OCI-LY7 (cell line): ENCODE data around the gene LTBR. TPM values are rescaled to one million over a fixed set of nuclear protein-coding genes. Genes with fewer than 3 reads are reported as not detected.

Source experiments
- BruUV-seq: library from RNA; stranded (reverse); fragments of 400-500 nt; replicated peaks from 2 replicates; lab custom pipeline; 2021; lab: Mats Ljungman, UMichigan
- CTCF ChIA-PET: fragments of 300-600 bp; sonication (Branson Sonifier 250); formaldehyde crosslinking; loops from one replicate; lab custom pipeline; 2022; ENCODE audit warnings: antibody characterized with exemption; ENCODE audit not compliant: unreplicated experiment; lab: Charles Lee
- POLR2A ChIA-PET: fragments of 300-600 bp; sonication (Branson Sonifier 250); formaldehyde crosslinking; loops from one replicate; lab custom pipeline; 2022; ENCODE audit warnings: antibody characterized with exemption; lab: Charles Lee
- DNase-seq: peaks from one replicate; pipeline ENCODE4 v3.0.0-alpha.2; 2015; ENCODE audit warnings: low spot score
- H2AFZ ChIP-seq: fragments of 200-600 bp; sonication (generic), shearing (Covaris generic); 2 replicates; pipeline ENCODE4 v1.6.1; 2014; ENCODE audit warnings: mild to moderate bottlenecking, antibody characterized with exemption, low read length, moderate library complexity
- H3K27ac ChIP-seq: fragments of 200-600 bp; sonication (generic); 2 replicates; pipeline ENCODE4 v1.5.1; 2014; ENCODE audit warnings: mixed run types, low read depth, mild to moderate bottlenecking, moderate library complexity, low read length, inconsistent platforms; ENCODE audit not compliant: poor library complexity, severe bottlenecking
- H3K36me3 ChIP-seq: fragments of 200-600 bp; sonication (generic); 2 replicates; pipeline ENCODE4 v1.6.1; 2014; ENCODE audit warnings: mild to moderate bottlenecking, antibody characterized with exemption, low read length, moderate library complexity, mixed read lengths; ENCODE audit not compliant: insufficient read depth
- H3K4me1 ChIP-seq: fragments of 200-600 bp; sonication (generic); 2 replicates; pipeline ENCODE4 v1.5.1; 2014; ENCODE audit warnings: mild to moderate bottlenecking, low read length; ENCODE audit not compliant: insufficient read depth, poor library complexity, severe bottlenecking
- H3K4me2 ChIP-seq: fragments of 200-600 bp; sonication (generic); 2 replicates; pipeline ENCODE4 v1.6.1; 2014; ENCODE audit warnings: mild to moderate bottlenecking, low read length
- H3K4me3 ChIP-seq: fragments of 200-600 bp; sonication (generic); 2 replicates; pipeline ENCODE4 v1.5.1; 2014; ENCODE audit warnings: mild to moderate bottlenecking, low read depth, low read length; ENCODE audit not compliant: poor library complexity, severe bottlenecking
- H3K79me2 ChIP-seq: fragments of 200-600 bp; sonication (generic); 2 replicates; pipeline ENCODE4 v1.6.1; 2016; ENCODE audit warnings: low read depth, mild to moderate bottlenecking, low read length, moderate library complexity, mixed read lengths; ENCODE audit not compliant: insufficient read depth
- H3K9me2 ChIP-seq: fragments of 200-600 bp; sonication (generic); 2 replicates; pipeline ENCODE4 v1.6.1; 2016; ENCODE audit warnings: mild to moderate bottlenecking, low read length, mixed read lengths; ENCODE audit not compliant: insufficient read depth
- H3K9me3 ChIP-seq: fragments of 200-600 bp; sonication (generic); 2 replicates; pipeline ENCODE4 v1.6.1; 2014; ENCODE audit warnings: mild to moderate bottlenecking, mixed run types, low read length, mixed read lengths
- H4K20me1 ChIP-seq: fragments of 200-600 bp; sonication (generic); 2 replicates; pipeline ENCODE4 v1.6.1; 2014; ENCODE audit warnings: mild to moderate bottlenecking, antibody characterized with exemption, low read length, moderate library complexity, mixed read lengths; ENCODE audit not compliant: insufficient read depth
- CTCF ChIP-seq: fragments of 200-600 bp; sonication (generic); conservative IDR thresholded peaks from 2 replicates; pipeline ENCODE4 v1.5.1; 2014; ENCODE audit warnings: mild to moderate bottlenecking, antibody characterized with exemption, low read length, moderate library complexity, mixed read lengths
- EZH2phosphoT487 ChIP-seq: fragments of 200-600 bp; sonication (generic); IDR thresholded peaks from 2 replicates; pipeline ENCODE4 v1.6.1; 2018; ENCODE audit warnings: low read depth, borderline replicate concordance, mild to moderate bottlenecking, mixed run types, antibody characterized with exemption, low read length, moderate library complexity, mixed read lengths
- intact Hi-C: fragments of 100-400 bp; cut with micrococcal nuclease; formaldehyde crosslinking; loops from one replicate; pipeline ENCODE4 v1.10.0; 2022; ENCODE audit not compliant: unreplicated experiment
- total RNA-seq, 2 experiments: library from RNA; depleted of rRNA in 1 of 2; stranded (reverse); fragments of >200 nt in 1 of 2; shearing (Covaris generic) in 1 of 2; gene quantifications; 2 replicates each; pipeline ENCODE4 v1.2.3, GENCODE V29; 2014 to 2022

LTBR gene
- total RNA-seq, 2 experiments from 2014 or later: not detected

- H3K4me2 ChIP-seq: no peak overlapping the region
- CTCF ChIA-PET: no interaction called here
- H3K4me3 ChIP-seq: no peak overlapping the region
- H3K27ac ChIP-seq: no peak overlapping the region
- H3K36me3 ChIP-seq: no peaks in the 10 kb centered on the region
- BruUV-seq: no TSS peak
- intact Hi-C loops: no loop called here
- H3K79me2 ChIP-seq: no peaks in the 10 kb centered on the region
- no peaks in the 10 kb centered on the region for H3K9me2 ChIP-seq
- H4K20me1 ChIP-seq: no peaks in the 10 kb centered on the region
- no peak for TF ChIP-seq EZH2phosphoT487
- no peak for TF ChIP-seq CTCF
- no peak for DNase-seq
- no peak overlapping the region for H2AFZ ChIP-seq
- POLR2A ChIA-PET: interaction anchor here (0.6 kb wide), 1 partner anchor 11 kb away, joined by 5 read pairs; no protein-coding TSS in a partner anchor
- H3K4me1 ChIP-seq: no peaks in the 10 kb centered on the region
- no peaks in the 10 kb centered on the region for H3K9me3 ChIP-seq
These were observed 806 bp downstream of the LTBR start for GRCh38 chr12:6384499-6385436.

GRCh38 chr12:6386038-6386437, 2.1 kb downstream of the LTBR start:
- no peaks in the 10 kb centered on the region for H3K79me2 ChIP-seq

More at GRCh38 chr12:6386038-6386437, 2.1 kb downstream of the LTBR start:
- ChIA-PET POLR2A (no interaction called here), CTCF (no interaction called here)
- intact Hi-C loops: no loop called here
- Histone ChIP-seq H3K27ac (no peak overlapping the region), H4K20me1 (no peaks in the 10 kb centered on the region), H3K4me2 (no peak overlapping the region), H3K9me2 (no peaks in the 10 kb centered on the region), H3K4me3 (no peak overlapping the region), H3K4me1 (no peaks in the 10 kb centered on the region), H3K9me3 (no peaks in the 10 kb centered on the region), H2AFZ (no peak overlapping the region), H3K36me3 (no peaks in the 10 kb centered on the region)
- no peak for DNase-seq
- TF ChIP-seq EZH2phosphoT487 (no peak), CTCF (no peak)
- no TSS peak for BruUV-seq
